Measurements from ENCODE around the gene CDK19. TPM values are rescaled to one million over a fixed set of nuclear protein-coding genes. Genes with fewer than 3 reads are reported as not detected.

The CDK19 gene
- polyA plus RNA-seq, 1 of the 3 experiments (the other 2 are of a cell fraction): 6.5 TPM

DNA sequence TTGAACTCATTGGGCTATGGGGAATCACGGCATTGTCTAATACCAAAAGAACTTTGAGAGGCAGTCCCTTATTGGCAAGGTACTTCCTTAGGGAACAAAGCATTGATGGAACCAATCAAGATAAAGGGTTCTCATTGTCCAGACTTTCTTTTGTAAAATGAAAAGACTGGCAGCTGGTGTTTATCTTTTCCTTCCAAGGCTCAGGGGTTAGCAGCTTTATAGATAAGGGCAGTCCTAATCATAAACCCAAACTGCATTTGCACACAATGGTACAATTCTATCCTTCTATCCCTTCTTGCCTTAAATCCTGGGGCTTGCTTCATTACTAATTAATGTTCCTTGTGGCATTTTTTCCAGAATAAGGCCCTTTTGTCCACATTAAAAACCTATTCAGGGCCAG is 28.6 kb downstream of the CDK19 start:
- Histone ChIP-seq H3K4me1 (ENCODE audit: control insufficient read depth in 1 of 2, insufficient read depth in 2 of 2, low read depth in 1 of 2, low read length in 1 of 2) (peaks cover 0 to 3% of the 10 kb centered on the region in 2 experiments; a peak in 1 of 4 replicates), H4K20me1 (ENCODE audit: insufficient read depth) (no peaks in the 10 kb centered on the region), H3K4me2 (no peak overlapping the region), H3K9me2 (no peaks in the 10 kb centered on the region), H3K36me3 (replicated peaks in 1 of 2; ENCODE audit: control insufficient read depth in 1 of 2, insufficient read depth in 2 of 2, low read length in 1 of 2) (peaks cover 0 to 7% of the 10 kb centered on the region in 2 experiments), H3K4me3 (ENCODE audit: low read depth in 2 of 2, low read length in 1 of 2) (no peak overlapping the region), H3K27ac (ENCODE audit: low read depth in 2 of 2, low read length in 1 of 2) (no peak overlapping the region), H3K9ac (no peak overlapping the region), H3K9me3 (peaks cover 9% of the 10 kb centered on the region), H3K27me3 (ENCODE audit: insufficient read depth) (no peaks in the 10 kb centered on the region), H3K79me2 (ENCODE audit: insufficient read depth) (peaks cover 44% of the 10 kb centered on the region), H3F3A (replicated peaks; ENCODE audit: insufficient read depth) (no peaks in the 10 kb centered on the region), H2AFZ (ENCODE audit: low read depth) (no peak overlapping the region)
- DNase-seq: no peak
- 94% methylated on average over 1 of the region's 1 CpG for WGBS (ENCODE audit: low lambda C conversion rate)
- TF ChIP-seq POLR2AphosphoS5 (IDR thresholded peaks at IDR 0.05; ENCODE audit: low read depth, low read length): no peak
- TF ChIP-seq RFX5 (IDR thresholded peaks at IDR 0.05; ENCODE audit: low read length): no peak
- TF ChIP-seq FOXJ3 (CRISPR knock-in tag; IDR thresholded peaks at IDR 0.05): no peak
- no peak for TF ChIP-seq NRF1 (IDR thresholded peaks at IDR 0.05; ENCODE audit: low read depth, low read length)
- TF ChIP-seq FOXM1 (IDR thresholded peaks at IDR 0.05; ENCODE audit: low read depth): no peak
- no peak for TF ChIP-seq MEF2A (IDR thresholded peaks at IDR 0.05; ENCODE audit: borderline replicate concordance, low read depth)
- no peak for TF ChIP-seq JUND (IDR thresholded peaks at IDR 0.05)
- no peak for TF ChIP-seq GABPA (IDR thresholded peaks at IDR 0.05; ENCODE audit: low read depth)
- no peak for TF ChIP-seq TCF12 (IDR thresholded peaks at IDR 0.05)
- TF ChIP-seq CHD2 (IDR thresholded peaks at IDR 0.05; ENCODE audit: low read length, partially characterized antibody): no peak
- no peak for TF ChIP-seq MXI1 (IDR thresholded peaks at IDR 0.05; ENCODE audit: low read depth, low read length)
- TF ChIP-seq NFIC (IDR thresholded peaks at IDR 0.05; ENCODE audit: borderline replicate concordance): no peak
- no peak for TF ChIP-seq ELF1 (IDR thresholded peaks at IDR 0.05)
- TF ChIP-seq RCOR1 (IDR thresholded peaks at IDR 0.05; ENCODE audit: low read length): no peak
- TF ChIP-seq, protein P1, sequence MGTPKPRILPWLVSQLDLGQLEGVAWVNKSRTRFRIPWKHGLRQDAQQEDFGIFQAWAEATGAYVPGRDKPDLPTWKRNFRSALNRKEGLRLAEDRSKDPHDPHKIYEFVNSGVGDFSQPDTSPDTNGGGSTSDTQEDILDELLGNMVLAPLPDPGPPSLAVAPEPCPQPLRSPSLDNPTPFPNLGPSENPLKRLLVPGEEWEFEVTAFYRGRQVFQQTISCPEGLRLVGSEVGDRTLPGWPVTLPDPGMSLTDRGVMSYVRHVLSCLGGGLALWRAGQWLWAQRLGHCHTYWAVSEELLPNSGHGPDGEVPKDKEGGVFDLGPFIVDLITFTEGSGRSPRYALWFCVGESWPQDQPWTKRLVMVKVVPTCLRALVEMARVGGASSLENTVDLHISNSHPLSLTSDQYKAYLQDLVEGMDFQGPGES (IDR thresholded peaks at IDR 0.05; ENCODE audit: low read depth, low read length): no peak
- POLR2A ChIA-PET: no interaction called here
- CTCF ChIA-PET: no interaction called here

DNA sequence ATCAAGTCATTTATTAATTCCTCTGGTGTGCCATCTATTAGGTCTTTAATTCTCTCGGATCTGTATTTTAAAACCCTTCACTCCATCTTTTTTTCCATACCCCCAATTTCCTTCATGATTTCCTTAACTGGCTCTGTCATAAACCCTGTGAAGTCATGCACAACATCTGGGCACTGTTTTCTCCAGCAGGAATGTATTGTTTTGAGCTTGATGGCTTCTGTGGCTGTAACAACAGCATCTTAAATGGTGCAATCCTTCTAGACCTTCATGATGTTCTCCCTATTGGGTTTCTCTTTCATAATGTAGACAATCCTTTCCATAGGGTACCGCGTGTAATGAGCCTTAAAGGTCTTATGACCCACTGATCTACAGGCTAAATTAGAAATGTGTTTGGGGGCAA is 29.0 kb downstream of the CDK19 start:
- Histone ChIP-seq H3K9me3 (peaks cover 9% of the 10 kb centered on the region), H4K20me1 (ENCODE audit: insufficient read depth) (0 out of 2 replicates have a peak, but pooled peaks cover 3% of the 10 kb centered on the region), H3K4me2 (no peak overlapping the region)

More for the DNA sequence above, 29.0 kb downstream of the CDK19 start:
- WGBS (ENCODE audit: low lambda C conversion rate): 97% methylated on average over 3 of the region's 3 CpGs
- Histone ChIP-seq H3K9me2 (no peaks in the 10 kb centered on the region), H3K27me3 (ENCODE audit: insufficient read depth) (no peaks in the 10 kb centered on the region), H3K79me2 (ENCODE audit: insufficient read depth) (peaks cover 48% of the 10 kb centered on the region), H3K27ac (ENCODE audit: low read depth in 2 of 2, low read length in 1 of 2) (no peak overlapping the region), H3K36me3 (replicated peaks in 1 of 2; ENCODE audit: control insufficient read depth in 1 of 2, insufficient read depth in 2 of 2, low read length in 1 of 2) (peaks cover 0 to 7% of the 10 kb centered on the region in 2 experiments), H2AFZ (ENCODE audit: low read depth) (no peak overlapping the region), H3K4me1 (ENCODE audit: control insufficient read depth in 1 of 2, insufficient read depth in 2 of 2, low read depth in 1 of 2, low read length in 1 of 2) (peaks cover 0 to 3% of the 10 kb centered on the region in 2 experiments; a peak in 1 of 4 replicates), H3K4me3 (ENCODE audit: low read depth in 2 of 2, low read length in 1 of 2) (no peak overlapping the region), H3K9ac (no peak overlapping the region), H3F3A (replicated peaks; ENCODE audit: insufficient read depth) (no peaks in the 10 kb centered on the region)
- POLR2A ChIA-PET: no interaction called here
- TF ChIP-seq, protein P1 (IDR thresholded peaks at IDR 0.05; ENCODE audit: low read depth, low read length): no peak
- TF ChIP-seq, protein P2, sequence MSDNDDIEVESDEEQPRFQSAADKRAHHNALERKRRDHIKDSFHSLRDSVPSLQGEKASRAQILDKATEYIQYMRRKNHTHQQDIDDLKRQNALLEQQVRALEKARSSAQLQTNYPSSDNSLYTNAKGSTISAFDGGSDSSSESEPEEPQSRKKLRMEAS (IDR thresholded peaks at IDR 0.05; ENCODE audit: low read depth): no peak
- no peak for TF ChIP-seq POLR2AphosphoS5 (IDR thresholded peaks at IDR 0.05; ENCODE audit: low read depth, low read length)
- TF ChIP-seq GABPA (IDR thresholded peaks at IDR 0.05; ENCODE audit: low read depth): no peak
- no peak for TF ChIP-seq YY1 (IDR thresholded peaks at IDR 0.05; ENCODE audit: low read depth)
- TF ChIP-seq RXRA (IDR thresholded peaks at IDR 0.05; ENCODE audit: borderline replicate concordance, low read depth): no peak
- no peak for TF ChIP-seq EZH2phosphoT487 (IDR thresholded peaks at IDR 0.05; ENCODE audit: borderline replicate concordance, low read depth)
- TF ChIP-seq FOXJ3 (CRISPR knock-in tag; IDR thresholded peaks at IDR 0.05): no peak
- TF ChIP-seq RFX5 (IDR thresholded peaks at IDR 0.05; ENCODE audit: low read length): no peak
- no peak for TF ChIP-seq FOSL2 (IDR thresholded peaks at IDR 0.05; ENCODE audit: borderline replicate concordance, low read depth)
- CTCF ChIA-PET: no interaction called here
- no peak for DNase-seq

All from SK-N-SH (cell line).